GM19351 (cell line): Measurements from ENCODE around the gene F2.
"Not testable (repeated sequence)": the region's sequence is repeated elsewhere in the genome, so short reads cannot be mapped to it uniquely, and the experiment has no call there.

Source experiments
- ATAC-seq: cut with Tn5 transposase; IDR thresholded peaks from one replicate; pipeline ENCODE4 v1.9.1; 2021; ENCODE audit warnings: mild to moderate bottlenecking, moderate library complexity; ENCODE audit not compliant: unreplicated experiment

The F2 gene

DNA sequence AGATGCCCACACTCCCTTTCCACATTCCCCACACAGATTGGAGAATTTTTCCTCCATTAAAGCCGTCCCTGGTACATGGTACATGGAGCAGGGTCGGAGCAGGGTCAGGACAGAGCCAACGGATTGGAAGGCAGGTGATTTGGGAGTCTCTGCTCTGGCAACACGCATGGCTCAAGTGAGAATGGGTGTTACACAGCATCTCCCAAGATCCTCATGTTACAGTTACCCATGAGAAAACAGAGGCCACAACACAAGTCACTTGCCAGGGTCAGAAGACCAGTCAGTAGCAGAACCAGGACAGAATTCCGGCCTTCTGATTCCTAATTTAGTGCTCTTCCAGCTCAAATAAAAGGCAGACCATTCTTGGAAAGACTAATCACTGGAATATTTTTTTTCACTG lies 7.7 kb upstream of the F2 start:
- ATAC-seq = no peak

DNA sequence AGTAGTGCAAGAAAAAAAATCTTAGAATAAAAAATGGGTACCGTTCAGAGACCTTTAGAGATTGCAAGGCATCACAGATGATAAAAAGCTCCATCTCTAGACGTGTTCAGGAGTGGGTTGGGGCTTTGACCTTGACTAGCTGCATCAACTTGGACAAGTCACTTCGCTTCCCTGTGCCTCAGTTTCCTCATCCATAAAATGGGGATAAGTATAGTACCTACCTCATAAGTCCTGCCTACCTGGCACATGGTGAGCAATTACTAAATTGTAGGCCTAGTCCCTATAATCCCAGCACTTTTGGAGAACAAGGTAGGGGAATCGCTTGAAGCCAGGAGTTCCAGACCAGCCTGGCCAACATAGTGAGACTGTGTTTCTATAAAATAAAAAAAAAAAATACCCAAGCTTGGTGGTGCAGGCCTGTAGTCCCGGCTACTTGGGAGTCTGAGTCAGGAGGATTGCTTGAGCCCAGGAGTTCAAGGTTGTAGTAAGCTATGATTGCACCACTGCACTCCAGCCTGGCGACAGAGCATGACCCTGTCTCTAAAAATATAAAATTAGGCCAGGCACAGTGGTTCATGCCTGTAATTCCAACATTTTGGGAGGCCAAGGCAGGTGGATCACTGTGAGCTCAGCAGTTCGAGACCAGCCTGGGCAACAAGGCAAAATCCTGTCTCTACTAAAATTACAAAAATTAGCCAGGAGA lies 6.0 kb upstream of the F2 start:
- no peak for ATAC-seq

DNA sequence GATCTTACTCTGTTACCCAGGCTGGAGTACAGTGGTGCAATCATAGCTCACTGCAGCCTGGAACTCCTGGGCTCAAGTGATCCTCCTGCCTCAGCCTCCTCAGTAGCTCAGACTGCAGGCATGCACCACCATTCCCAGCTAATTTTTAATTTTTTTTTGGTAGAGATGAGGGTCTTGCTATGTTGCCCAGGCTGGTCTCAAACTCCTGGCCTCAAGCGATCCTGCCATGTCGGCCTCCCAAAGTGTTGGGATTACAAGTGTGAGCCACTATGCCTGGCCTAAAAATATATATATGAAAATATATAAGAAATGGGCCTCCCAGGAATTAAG lies 1.2 kb upstream of the F2 start:
- not testable (repeated sequence) for ATAC-seq

DNA sequence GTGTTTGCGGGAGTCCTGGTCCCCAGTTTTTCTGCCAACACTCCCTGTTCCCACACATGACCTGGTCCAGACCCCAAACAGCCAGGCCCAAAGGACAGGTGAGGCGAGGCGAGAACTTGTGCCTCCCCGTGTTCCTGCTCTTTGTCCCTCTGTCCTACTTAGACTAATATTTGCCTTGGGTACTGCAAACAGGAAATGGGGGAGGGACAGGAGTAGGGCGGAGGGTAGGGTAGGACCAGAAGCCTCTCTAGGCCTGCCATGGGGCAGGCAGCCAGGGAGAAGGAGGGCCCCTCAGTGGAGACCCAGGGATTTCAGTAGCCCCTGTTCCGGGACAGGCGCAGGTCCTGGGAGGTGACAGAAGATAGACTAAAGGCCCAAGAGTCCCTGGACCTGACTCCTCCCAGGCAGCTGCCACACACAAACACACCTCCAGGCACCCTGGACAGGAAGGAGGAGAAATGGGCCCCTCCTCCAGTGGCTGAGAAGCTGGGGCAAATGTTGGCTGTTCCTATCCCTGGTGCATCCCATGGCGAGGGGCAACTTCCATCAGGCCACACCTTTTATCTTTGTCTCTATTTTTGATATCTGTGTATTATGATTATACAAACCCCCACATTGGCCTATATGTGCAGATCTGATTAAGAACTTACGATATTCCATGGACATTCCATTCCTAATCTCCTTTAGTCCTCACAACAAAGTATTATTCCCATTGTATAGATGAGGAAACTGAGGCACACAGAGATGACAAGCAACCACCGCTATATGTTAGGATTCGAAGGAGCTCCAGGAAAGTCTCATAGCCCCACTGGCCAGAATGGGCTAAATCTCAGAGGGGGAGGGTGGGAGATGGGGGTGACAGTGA lies 626 bp upstream of the F2 start:
- no peak for ATAC-seq

DNA sequence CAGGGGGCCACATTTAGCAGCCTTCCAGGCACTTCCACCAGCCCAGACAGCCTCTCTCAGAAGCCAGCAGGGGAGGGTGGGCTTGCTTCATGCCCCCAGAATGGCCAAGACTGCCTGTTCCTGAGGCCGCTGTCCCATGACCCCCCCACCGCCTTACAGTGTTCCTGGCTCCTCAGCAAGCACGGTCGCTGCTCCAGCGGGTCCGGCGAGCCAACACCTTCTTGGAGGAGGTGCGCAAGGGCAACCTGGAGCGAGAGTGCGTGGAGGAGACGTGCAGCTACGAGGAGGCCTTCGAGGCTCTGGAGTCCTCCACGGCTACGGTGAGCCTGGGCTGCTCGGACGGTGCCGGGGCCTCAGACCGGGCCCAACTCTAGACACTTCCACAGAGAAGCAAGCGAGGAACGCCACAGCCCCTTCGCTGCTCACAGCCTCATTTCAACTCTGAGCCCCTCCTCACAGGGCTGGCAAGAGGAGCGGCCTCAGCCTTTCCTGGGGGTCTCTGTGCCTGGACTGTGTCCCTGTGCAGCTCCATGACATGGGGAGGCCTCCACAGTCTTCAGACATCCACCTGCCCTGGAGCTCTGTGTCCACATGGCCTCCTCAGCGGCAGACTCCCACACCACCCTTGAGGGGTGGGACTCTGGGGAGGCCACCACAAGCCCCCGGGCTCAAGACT lies 668 bp downstream of the F2 start:
- ATAC-seq = no peak

DNA sequence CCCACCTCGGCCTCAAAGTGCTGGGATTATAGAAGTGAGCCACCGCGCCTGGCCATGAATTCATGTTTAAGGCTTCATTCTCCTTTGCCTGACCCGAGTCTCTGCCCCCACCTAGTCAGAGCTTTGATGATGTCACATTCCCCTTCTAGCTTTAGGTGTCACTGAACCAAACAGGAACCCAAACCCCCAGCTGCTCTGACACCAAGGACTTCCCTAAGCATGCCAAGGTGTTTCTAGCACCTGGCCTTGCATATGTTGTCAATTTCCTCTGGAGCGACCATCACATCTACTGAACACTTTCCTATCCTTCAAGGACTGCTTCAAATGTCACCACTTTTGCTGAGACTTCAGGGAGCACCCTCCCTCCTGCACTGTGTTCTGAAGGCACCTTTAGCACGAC lies 2.3 kb downstream of the F2 start:
- ATAC-seq = no peak

DNA sequence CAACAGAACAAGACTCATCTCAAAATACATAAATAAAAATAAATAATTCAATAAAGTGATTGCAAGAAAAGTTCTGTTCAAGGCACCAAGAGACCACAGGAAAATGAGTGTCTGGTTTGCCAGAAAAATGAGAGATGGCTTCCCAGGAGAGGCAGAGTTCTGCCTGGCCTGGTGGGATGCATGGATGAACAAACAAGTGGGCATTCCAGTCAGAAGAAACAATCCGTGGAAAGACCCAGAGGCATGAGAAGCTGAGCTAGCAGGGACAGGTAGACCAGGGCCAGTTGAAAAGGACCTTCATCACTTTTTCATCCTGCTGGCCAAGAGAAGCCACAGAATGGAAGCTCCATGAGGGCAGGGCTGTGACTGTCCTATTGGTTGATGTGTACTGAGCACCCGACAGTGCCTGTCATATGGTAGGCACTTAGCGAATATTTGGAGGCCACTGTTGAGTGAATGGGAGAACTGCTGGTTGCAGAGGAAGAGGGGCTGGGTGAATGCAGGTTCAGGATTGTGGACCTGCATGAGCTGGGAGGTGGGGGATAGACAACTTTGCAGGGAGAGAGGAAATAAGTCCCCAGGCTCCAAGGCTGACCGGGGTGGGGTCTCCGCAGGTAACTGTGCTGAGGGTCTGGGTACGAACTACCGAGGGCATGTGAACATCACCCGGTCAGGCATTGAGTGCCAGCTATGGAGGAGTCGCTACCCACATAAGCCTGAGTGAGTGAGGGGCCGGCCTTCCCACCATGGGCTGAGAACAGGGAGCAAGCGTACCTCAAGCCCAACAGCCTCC lies 3.7 kb downstream of the F2 start:
- ATAC-seq = no peak

DNA sequence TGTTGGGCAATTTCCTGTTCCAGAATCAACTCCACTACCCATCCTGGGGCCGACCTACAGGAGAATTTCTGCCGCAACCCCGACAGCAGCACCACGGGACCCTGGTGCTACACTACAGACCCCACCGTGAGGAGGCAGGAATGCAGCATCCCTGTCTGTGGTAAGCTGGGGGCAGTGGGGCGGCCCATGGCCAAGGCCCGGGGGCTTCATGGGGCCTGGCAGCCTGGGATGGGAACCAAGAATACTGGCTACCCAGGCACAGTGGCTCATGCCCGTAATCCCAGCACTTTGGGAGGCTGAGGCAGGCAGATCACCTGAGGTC lies 4.3 kb downstream of the F2 start:
- ATAC-seq = no peak

DNA sequence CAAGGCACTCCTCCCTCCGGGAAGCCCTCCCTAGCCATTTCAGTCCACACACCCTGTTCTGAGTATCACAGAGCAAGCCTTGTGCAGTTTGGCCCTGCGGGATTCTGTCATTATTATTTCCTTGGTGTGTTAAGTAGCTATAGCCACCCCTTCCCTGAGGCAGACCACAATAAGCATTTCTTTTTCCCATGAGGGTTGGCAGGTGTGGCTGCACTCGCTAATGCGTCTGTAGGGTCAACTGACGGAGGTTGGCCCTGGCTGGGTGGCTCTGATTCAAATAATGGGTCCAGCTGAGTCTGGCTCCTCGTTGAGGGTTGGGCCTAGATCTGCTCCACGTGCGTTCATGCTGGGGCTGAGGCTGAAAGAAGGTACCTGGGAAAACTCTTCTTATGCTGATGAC lies 5.1 kb downstream of the F2 start:
- no peak for ATAC-seq

DNA sequence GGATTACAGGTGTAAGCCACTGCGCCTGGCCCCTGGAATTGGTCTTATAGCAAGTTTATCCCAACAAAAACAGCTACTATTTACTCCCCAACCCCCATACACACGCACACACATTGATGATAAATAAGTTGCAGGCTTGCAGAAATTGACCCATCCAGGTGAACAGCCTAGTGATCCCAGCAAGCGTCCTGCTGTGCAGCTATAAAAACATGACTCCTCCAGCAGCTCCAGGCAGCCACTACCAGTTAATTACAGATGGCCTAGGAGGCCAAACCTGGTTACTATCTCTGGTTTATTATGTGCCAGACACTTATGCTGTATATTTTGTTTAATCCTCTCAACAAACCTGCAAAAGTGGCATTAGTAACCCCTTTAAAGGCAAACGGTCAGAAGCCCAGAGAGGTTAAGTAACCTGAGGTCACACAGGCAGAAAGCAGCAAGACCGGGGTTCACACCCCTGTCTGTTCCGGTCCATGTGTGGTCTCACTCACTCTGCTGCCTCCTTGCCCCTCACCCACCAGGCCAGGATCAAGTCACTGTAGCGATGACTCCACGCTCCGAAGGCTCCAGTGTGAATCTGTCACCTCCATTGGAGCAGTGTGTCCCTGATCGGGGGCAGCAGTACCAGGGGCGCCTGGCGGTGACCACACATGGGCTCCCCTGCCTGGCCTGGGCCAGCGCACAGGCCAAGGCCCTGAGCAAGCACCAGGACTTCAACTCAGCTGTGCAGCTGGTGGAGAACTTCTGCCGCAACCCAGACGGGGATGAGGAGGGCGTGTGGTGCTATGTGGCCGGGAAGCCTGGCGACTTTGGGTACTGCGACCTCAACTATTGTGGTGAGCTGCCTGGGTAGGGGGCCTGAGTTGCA lies 6.6 kb downstream of the F2 start:
- no peak for ATAC-seq

DNA sequence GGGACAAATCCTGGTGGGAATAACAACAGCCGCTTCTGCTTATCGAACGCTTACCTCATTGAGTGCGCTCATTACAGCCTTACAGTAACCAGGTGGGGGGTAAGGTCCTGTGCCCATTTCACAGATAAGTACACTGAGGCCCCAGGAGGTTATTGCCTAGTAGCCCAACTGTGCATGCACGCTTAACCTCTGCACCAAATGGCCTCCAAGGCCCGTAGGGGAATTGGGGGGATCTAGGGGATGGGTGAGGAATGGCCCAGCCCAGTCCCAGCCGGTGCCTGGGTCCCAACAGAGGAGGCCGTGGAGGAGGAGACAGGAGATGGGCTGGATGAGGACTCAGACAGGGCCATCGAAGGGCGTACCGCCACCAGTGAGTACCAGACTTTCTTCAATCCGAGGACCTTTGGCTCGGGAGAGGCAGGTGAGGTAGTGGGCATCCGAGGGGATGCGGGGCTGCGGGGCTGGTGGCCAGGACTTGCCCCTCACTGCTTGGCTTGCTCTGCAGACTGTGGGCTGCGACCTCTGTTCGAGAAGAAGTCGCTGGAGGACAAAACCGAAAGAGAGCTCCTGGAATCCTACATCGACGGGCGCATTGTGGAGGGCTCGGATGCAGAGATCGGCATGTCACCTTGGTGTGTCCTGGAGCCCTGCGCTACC lies 7.3 kb downstream of the F2 start:
- no peak for ATAC-seq

DNA sequence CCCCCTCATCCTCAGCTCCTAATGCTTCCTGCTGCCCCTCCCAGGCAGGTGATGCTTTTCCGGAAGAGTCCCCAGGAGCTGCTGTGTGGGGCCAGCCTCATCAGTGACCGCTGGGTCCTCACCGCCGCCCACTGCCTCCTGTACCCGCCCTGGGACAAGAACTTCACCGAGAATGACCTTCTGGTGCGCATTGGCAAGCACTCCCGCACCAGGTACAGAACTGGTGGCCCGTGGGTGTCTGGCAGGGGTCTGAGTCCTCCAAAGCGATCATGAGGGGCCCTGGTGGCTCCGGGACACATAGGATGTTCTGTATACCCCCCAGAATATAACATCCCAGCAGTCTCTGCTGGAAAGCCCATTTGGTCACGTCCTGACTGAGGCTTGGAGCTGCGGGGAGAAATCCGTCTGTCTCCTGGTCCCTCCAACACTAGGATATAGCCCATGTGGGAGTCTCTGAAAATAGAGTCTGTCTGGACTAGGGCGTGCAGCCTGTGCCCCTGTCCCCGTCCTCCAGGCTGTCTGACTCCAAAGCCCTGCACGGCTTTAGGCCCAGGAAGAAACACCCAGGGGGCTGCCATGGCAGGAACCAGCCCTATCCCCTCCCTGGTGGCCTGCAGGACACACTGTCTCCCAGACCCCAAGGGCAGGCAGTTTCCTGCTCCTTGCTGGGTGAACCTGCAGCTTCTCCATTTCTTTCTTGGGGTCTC lies 9.1 kb downstream of the F2 start:
- ATAC-seq = no peak

DNA sequence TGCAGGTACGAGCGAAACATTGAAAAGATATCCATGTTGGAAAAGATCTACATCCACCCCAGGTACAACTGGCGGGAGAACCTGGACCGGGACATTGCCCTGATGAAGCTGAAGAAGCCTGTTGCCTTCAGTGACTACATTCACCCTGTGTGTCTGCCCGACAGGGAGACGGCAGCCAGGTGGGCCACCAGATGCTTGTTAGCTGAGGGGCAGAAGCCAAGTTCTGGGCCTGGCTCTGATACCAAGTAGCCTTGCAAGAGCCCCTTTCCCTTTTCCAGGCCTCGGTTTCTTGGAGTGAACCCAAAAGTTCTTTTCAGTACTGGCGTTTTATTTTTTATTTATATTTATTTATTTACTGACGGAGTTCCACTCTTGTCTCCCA lies 9.6 kb downstream of the F2 start:
- no peak for ATAC-seq

DNA sequence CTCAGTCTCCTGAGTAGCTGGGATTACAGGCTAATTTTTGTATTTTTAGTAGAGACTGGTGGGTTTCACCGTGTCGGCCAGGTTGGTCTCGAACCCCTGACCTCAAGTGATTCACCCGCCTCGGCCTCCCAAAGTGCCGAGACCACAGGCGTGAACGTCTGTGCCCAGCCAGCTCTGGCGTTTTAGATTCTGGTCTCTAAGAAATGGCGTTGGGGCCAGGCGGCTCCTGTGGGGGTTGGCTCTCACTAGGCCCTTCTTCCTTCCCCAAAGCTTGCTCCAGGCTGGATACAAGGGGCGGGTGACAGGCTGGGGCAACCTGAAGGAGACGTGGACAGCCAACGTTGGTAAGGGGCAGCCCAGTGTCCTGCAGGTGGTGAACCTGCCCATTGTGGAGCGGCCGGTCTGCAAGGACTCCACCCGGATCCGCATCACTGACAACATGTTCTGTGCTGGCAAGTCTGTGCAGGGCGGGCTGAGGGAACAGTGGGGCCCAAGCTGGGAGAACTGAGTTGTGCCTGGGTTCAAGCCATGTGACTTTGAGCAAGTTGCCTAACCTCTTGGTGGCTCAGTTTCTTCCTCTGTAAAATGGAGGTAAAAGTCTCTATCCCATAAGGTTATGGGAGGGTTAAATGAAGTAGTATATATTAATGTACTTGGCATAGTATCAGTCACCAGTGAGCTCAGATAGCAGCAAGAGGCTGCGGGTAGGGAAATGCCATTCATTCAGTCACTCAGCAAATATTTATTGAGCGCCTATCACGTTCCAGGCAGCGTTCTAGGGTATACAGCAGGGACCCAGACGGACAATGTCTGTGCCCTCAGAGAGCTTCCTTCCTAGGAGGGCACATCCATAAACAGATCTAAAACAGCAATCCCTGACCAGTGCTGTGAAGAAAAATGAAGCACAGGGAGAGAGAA lies 10.4 kb downstream of the F2 start:
- no peak for ATAC-seq

DNA sequence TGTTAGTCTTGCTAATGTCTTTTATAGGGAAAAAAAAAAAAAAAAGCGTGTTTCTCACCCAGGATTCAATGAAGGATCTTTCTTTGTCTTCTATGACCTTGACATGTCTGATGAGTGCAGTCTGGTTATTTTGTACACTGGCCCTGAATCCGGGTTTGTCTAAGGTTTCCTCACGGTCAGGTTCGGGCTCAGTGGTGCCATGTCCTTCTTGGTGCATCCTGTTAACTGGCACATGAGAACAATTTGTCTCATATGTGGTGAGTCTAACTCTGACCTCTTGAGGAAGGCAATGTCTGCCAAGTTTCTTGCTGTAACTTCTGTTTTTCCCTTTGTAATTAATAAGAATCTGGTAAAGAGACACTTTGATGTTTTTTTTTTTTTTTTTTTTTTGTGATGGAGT lies 12.5 kb downstream of the F2 start:
- no peak for ATAC-seq

DNA sequence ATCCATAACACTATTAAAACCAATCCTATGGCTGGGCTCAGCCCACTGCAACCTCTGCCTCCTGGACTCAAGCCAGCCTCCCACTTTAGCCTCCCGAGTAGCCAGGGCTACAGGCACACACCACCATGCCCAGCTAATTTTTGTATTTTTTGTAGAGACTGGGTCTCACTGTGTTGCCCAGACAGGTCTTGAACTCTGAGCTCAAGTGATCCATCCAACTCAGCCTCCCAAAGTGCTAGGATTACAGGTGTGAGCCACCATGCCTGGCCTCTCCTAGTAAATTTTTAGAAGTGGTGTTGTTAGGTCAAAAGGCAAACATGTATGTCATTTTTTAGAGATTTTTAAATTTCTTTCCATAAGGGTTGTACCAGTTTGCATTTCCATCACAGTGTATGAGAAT lies 14.2 kb downstream of the F2 start:
- no peak for ATAC-seq

DNA sequence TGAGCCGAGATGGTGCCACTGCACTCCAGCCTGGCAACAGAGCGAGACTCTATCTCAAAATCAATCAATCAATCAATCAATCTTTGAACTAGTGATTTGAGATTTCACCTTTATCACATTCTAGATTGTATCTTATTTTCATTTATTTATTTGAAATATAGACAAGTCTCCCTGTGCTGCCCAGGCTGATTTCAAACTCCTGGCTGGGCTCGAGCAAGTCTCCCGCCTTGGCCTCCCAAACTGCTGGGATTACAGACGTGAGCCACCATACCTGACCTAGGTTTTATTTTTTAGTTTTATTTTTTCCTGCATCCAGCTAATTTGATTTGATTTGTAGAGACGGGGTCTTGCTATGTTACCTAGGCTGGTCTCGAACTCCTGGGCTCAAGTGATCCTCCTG lies 17.1 kb downstream of the F2 start:
- no peak for ATAC-seq

DNA sequence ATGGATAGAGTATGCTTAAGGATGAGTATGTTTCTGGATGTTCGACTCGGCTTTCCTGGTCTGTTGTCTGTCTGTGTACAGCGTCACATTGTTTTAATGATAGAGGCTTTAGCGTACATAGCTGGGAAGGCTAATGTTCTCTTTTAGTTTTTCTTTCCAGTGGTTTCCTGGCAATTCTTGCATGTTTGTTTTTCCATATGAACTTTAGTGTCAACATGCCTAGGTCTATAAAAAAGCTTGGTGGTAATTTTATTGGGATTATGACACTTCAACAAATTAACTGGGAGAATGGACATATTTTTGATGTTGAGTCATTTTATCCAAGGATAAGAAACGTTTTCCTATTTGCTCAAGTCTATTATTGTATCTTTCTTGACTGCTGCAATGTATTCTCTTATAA lies 17.6 kb downstream of the F2 start:
- ATAC-seq = no peak
